ENCODE measurements around the gene TRPV2.
"Not testable (repeated sequence)": the region's sequence is repeated elsewhere in the genome, so short reads cannot be mapped to it uniquely, and the experiment has no call there.

Gene TRPV2

GRCh38 chr17:16415031-16415924, at the start of gene TRPV2:
Gene TRPV2 (plus strand): TSS chr17:16415571. CDS start chr17:16417669, 2,098 bp downstream.
- DNase-seq: peak; percentile 34 to 46

- no peak for DNase-seq
Observed at GRCh38 chr17:16371742-16372141, 43.6 kb upstream of the TRPV2 start.

DNA sequence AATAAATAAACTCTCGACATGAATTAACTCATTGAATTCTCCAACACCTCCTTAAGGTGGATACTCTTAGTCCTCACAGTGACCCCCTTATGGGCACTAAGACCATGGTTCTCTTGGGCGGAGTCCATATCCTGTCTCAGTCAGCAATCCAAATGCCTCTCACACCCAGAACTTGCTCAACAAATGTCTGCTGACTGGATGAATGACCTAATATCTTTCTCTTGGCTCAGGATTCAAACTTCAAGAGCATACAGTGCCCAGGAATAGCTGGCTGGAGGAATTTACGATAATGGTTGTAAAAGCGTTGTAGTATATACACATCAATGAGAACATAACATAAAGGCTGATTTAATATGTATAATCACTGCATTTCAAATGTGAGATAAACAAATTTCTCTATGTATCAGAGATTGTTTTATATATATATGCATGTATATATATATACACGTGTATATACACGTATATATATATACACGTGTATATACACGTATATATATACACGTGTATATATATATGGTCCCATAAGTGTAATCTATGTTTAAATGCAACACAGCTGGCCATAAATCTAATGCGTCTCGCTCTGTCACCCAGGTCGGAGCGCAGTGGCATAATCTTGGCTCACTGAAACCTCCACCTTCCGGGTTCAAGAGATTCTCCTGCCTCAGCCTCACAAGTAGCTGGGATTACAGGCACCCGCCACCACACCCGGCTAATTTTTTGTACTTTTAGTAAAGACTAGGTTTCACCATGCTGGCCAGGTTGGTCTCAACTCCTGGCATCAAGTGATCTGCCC, 41.0 kb upstream of the TRPV2 start:
- no peak for DNase-seq

- no peak for DNase-seq
Observed at GRCh38 chr17:16377941-16378341, 37.4 kb upstream of the TRPV2 start.

DNA sequence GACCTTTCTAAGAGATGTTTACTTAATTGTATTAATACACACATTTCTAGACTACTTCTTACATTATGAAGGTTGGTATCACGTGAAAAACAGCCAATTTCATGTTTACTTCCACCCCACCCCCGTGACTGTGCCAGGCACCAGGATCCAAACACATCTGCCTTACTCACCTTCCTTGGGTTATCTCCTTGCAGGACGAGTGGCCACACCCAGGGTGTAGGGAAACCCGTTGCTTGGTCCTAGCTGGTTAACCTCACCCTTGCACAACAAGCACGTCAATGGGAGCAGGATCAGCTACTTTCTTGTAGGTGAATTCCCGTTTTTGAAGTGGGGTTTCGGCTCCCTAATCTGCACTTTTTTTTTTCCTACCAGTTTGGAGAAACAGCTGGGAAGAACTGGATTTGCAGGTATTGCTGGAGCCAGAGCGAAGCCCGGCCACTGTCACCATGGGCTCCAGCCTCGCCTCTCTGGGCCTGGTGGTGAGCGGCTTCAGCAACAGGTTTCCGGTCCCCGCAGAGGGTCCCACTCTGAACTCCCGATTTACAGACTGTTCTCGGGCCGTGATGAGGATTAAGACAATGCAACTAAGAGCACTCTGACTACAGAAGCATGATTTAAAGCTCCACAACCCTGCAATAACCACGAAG, 36.6 kb upstream of the TRPV2 start:
- no peak for DNase-seq

- no peak for DNase-seq
Observed at GRCh38 chr17:16379654-16380053, 35.7 kb upstream of the TRPV2 start.

DNA sequence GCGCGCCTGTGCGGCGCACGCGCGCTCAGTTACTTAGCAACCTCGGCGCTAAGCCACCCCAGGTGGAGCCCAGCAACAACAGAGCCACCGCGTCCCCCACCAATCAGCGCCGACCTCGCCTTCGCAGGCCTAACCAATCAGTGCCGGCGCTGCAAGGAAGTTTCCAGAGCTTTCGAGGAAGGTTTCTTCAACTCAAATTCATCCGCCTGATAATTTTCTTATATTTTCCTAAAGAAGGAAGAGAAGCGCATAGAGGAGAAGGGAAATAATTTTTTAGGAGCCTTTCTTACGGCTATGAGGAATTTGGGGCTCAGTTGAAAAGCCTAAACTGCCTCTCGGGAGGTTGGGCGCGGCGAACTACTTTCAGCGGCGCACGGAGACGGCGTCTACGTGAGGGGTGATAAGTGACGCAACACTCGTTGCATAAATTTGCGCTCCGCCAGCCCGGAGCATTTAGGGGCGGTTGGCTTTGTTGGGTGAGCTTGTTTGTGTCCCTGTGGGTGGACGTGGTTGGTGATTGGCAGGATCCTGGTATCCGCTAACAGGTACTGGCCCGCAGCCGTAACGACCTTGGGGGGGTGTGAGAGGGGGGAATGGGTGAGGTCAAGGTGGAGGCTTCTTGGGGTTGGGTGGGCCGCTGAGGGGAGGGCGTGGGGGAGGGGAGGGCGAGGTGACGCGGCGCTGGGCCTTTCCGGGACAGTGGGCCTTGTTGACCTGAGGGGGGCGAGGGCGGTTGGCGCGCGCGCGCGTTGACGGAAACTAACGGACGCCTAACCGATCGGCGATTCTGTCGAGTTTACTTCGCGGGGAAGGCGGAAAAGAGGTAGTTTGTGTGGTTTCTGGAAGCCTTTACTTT, 34.5 kb upstream of the TRPV2 start, which contains the start of gene UBB:
UBB (plus strand) TSS at position 452 of the 856 bp plus-strand sequence. CDS start 817 bp downstream, outside the sequence.
- DNase-seq: peak; percentile 87 to 96

GRCh38 chr17:16381496-16381820, 33.9 kb upstream of the TRPV2 start:
- peak in 1 of 2 experiments; percentile 42 for DNase-seq

GRCh38 chr17:16383216-16383615, 32.2 kb upstream of the TRPV2 start:
- DNase-seq: no peak

DNA sequence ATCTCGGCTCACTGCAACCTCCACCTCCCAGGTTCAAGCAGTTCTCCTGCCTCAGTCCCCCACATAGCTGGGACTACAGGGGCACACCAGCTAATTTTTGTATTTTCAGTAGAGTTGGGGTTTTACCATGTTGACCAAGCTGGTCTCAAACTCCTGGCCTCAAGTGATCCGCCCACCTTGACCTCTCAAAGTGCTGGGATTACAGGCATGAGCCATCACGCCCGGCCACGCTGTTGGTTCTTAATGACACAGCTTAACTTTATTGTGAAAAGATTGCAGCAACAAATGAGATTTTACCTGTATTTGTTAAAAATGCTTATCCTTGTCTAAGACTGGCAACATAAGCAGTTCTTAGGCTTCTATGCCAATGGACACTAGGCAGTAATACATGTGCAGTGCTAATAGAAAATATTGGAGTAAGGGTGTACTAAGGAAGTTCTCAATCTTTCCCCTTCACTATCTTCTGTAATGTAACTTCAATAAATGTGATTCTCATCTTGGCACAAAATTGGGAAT, 31.5 kb upstream of the TRPV2 start:
- no peak for DNase-seq

- DNase-seq: no peak
Observed at GRCh38 chr17:16384557-16384956, 30.8 kb upstream of the TRPV2 start.

- DNase-seq: not testable (repeated sequence)
Observed at GRCh38 chr17:16386126-16386507, 29.3 kb upstream of the TRPV2 start.

DNA sequence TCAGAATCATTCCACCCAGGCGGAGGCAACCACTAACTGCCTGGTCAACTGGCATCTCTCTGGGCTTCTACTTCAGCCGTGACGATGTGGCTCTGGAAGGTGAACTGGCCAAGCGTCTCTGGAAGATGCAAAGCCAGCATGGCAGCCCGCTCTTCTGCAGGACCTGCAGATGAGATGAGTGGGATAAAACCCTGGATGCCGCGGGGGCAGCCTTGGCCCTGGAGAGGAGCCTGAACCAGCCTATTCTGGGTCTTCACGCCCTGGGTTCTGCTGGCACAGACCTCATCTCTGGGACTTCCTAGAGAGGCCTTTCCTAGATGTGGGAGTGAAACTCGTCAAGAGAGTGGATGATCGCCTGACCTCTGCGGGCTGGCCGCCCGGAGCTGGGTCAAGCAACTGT, 23.9 kb upstream of the TRPV2 start:
- DNase-seq: no peak

DNA sequence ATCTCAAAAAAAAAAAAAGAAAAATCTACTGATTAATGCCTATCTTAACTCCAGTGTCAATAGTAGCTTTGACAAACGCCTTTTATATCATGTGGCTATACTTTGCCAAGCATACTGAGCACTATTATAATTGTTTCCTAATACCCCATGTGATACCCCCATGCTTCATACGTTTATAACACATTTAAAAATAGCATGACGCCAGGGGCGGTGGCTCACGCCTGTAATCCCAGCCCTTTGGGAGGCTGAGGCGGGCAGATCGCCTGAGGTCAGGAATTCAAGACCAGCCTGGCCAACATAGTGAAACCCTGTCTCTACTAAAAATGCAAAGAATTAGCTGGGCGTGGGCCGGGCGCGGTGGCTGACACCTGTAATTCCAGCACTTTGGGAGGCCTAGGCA, 22.9 kb upstream of the TRPV2 start:
- not testable (repeated sequence) for DNase-seq

DNA sequence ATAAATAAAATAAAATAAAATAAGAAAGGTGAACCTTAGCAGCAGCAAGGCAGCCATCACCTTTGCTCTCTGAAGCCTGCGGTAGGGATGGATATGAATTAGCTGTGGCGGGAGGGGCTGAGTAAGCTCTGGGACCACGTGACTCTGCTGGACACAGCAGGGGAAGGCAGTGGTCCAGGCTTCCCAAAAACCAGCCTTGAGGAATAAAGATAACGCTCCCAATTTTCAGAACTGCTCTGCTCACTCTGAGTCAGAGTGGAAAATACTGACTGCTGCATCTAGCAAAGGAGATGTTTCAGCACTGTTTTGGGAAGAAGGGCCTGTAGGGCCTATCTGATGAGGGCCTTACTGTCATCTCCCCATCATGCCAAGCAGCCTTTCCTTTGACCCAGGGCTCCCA, 19.5 kb upstream of the TRPV2 start:
- not testable (repeated sequence) for DNase-seq

- not testable (repeated sequence) for DNase-seq
Observed at GRCh38 chr17:16396693-16397092, 18.7 kb upstream of the TRPV2 start.

GRCh38 chr17:16398270-16399267, 16.8 kb upstream of the TRPV2 start:
- DNase-seq: no peak

- DNase-seq: not testable (repeated sequence)
Observed at GRCh38 chr17:16403847-16404246, 11.5 kb upstream of the TRPV2 start.

DNA sequence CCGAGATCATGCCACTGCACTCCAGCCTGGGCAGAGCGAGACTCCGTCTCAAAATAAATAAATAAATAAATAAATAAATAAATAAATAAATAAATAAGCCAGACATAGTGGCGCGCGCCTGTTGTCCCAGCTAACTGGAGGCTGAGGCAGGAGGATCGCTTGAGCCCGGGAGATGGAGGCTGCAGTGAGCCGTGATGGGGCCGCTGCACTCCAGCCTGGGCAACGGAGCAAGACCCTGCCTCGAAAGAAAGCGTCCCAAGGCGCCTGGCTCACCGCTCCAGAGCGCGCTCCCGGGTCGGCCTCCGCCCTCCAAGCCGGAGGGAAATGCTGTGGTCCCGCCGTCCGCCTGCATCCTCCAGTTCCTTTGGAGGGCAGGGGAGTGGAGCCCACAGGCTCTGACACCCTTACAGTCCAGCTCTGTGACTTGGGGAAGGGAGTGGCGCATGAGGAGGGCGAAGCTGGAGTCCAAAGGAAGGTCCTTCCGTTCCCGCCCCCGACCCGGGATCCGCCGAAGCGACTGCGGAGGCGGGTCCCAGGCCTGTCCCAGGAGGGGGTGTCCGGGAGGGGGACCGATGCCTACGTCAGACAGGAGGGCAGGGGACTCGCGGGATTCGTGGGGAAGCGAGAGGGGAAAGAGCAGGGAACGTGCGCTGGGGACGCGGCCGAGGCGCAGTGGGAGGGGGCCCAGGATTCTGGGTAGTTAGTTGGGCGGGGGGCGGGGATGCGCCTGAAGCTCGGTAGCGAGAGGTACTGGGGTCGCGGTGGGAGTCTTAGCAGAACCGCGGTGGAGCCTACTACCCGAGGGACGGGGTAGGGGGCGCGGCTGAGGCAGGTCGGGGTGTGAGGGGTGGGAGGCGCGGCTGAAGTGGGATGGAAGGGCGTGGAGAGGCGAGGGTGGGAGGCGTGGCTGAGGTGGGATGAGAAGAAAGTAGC, 8.4 kb upstream of the TRPV2 start:
- peak in 1 of 2 experiments; percentile 13 for DNase-seq

All from stimulated activated CD4-positive, alpha-beta T cell treated with anti-CD3 and anti-CD28 coated beads, Interleukin-4, amount 100 ng/mL, for 4 hours (primary cell).